T47D (cell line): Measurements from ENCODE around the gene ZGPAT.

Experiments
- DNase-seq, 2 experiments: peaks; one replicate each; pipeline versions ENCODE4 v3.0.0 to v3.0.0-alpha.2; 2011 to 2012; ENCODE audit warnings: low read depth in 1 of 2, low spot score in 1 of 2
- JUND ChIP-seq: IDR thresholded peaks from 2 replicates; pipeline ENCODE4 v1.6.1; 2012; ENCODE audit warnings: low read depth
- in situ Hi-C: cut with HindIII; loops from 2 replicates; pipeline ENCODE4 v1.10.0; 2016; ENCODE audit warnings: low sequenced_read_pairs, low pct_unique_long_range_greater_than_20kb

The ZGPAT gene

GRCh38 chr20:63782051-63782471, 74.2 kb downstream of the ZGPAT start:
- in situ Hi-C loops, result no loop called here
- peak in 1 of 2 experiments; percentile 27 for DNase-seq
- no peak for TF ChIP-seq JUND

GRCh38 chr20:63782521-63782971, 74.7 kb downstream of the ZGPAT start:
- DNase-seq, result no peak
- no peak for TF ChIP-seq JUND
- in situ Hi-C loops, result no loop called here

- TF ChIP-seq JUND, result no peak
- DNase-seq, result no peak
- in situ Hi-C loops, result no loop called here
Measured at GRCh38 chr20:63783970-63784369, 76.1 kb downstream of the ZGPAT start.

GRCh38 chr20:63785691-63786131, 77.9 kb downstream of the ZGPAT start:
- in situ Hi-C loops, result no loop called here
- no peak for DNase-seq
- no peak for TF ChIP-seq JUND
